GM18507 (cell line): Measurements from ENCODE around the gene PLA2G4A.

Experiments used
- DNase-seq: peaks from one replicate; pipeline ENCODE4 v3.0.0; 2011; ENCODE audit warnings: low read depth; ENCODE audit not compliant: insufficient read length; ENCODE audit errors: extremely low spot score
- FAIRE-seq: peaks from 2 replicates; lab custom pipeline; 2011; peaks lifted over from hg19 to GRCh38; lab: Jason Lieb, UNC

PLA2G4A gene

DNA sequence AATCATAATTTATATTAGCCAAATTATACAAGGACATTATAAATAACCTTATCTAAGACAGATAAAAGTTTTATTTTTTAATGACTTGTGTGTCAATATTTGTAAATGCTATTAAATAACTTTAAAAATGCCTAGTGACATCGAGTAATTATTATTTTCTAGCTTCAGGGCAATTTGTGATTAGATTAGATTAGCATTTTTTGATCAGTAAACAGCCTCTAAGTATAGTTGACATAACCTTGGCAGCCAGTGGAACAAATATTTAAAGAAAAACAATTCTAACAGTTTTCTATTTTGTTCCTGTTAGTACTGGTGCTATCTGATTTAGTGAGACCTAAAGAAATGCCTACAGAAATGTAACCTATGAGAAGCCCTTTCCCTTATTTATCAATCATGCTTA, 169.1 kb downstream of the PLA2G4A start:
- no peak for DNase-seq
- FAIRE-seq: no peak

DNA sequence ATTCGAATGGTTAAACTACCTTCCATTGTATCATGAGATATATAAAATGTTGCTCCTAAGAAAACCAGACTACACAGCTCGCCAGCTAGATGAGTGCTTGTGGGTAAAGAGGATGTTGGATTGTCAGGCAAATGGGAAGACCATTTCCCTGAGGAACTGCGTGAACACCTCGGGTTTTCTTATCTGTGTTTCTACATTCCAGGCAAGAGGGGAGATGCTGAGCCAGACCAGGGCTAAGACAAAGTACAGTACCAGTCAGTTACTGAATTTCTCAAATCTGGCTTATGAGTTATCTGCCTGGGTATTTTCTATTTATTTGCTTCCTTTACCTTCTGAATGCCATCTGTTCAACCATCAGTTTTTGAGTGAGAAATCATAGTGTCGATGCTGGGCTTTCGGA, 170.8 kb downstream of the PLA2G4A start:
- DNase-seq: no peak

DNA sequence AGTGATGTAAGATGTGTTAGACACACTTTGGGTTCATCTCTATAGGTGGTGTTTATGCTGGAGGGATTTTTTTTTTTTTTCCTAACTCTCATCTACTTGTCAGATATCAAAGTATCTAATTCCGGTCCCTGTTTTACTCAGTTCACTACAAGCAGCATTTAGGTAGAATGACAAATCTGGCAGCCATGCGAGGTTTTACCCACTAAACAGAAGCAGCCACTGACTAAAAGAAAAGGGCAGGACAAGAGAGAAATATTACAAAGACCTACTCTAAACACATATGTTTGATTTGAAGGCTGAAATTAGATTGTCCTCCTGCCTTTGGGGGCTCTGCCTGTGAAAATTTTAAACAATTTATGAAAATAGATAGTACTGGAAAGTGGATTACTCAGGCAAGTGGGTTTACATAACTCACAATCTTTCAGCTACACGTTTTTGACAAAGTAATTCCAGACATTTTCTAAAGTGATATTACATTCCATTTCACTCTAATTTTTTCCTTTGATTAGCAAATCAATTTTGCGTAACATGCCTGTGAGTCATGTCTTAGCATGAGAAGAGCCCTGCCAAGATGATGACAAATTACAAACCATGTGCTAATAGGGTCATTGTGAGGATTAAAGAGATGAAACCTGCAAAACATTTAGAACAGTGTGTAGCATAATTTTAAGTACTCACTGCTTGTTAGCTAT, 172.6 kb downstream of the PLA2G4A start:
- DNase-seq (no peak), FAIRE-seq (no peak)

More for the DNA sequence above, 170.8 kb downstream of the PLA2G4A start:
- no peak for FAIRE-seq

DNA sequence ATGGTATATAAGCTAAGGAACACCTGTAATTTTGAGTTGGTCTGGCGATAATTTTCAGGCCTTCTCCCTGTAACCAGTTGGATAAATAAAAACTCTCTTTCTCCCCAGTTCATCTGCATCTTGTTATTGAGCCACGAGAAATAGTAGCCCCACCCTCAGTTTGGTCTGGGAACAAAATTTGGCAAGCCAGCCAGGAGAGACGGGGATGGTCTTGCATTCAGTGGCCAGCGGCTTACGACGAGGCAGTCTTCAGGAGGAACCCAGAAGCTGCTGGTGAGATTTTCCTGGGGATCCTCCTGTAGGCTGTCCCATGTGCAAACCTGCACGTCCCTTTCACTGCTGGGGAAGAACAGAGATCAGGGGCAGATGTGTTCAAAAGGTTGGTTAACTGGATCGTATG, 174.6 kb downstream of the PLA2G4A start:
- no peak for FAIRE-seq

DNA sequence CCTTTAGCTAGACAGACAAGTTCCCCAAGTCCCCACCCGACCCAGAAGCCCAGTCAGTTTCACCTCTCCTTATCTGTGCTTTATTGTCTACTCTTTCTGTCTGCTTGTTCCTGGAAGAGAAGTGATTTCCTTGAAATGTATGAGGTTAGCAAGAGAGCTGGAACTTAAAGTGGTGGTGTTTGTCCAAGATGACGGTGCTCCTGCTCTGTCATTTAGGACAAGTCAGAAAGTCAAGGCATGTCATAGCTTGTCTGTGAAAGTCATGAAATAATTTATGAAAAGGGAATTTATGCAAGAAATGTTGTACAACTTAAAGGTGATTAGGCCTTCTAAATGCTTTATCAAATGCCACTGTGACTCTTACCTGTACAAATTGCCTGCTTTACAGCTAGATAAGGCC, 178.1 kb downstream of the PLA2G4A start:
- no peak for FAIRE-seq

More for the DNA sequence above, 174.6 kb downstream of the PLA2G4A start:
- no peak for DNase-seq

DNA sequence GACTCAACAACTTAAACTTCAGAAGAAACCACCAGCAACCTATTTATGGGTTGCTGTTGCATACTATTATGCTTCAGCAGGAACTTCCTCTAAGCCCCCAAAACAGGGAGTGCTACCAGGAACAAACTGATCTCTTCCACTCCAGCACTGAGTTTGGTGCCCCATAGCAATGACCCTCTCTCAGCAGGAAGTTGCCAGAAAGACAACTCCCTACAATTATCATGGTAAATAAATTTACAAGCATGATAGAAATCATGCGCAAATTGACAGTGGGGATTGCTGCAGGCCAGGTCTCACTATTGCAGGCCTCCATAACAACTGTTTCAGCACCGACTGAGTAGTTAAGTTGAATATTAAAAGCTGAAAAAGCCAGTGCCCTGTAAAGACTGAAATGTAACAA, 180.6 kb downstream of the PLA2G4A start:
- DNase-seq: no peak

More for the DNA sequence above, 178.1 kb downstream of the PLA2G4A start:
- no peak for DNase-seq

DNA sequence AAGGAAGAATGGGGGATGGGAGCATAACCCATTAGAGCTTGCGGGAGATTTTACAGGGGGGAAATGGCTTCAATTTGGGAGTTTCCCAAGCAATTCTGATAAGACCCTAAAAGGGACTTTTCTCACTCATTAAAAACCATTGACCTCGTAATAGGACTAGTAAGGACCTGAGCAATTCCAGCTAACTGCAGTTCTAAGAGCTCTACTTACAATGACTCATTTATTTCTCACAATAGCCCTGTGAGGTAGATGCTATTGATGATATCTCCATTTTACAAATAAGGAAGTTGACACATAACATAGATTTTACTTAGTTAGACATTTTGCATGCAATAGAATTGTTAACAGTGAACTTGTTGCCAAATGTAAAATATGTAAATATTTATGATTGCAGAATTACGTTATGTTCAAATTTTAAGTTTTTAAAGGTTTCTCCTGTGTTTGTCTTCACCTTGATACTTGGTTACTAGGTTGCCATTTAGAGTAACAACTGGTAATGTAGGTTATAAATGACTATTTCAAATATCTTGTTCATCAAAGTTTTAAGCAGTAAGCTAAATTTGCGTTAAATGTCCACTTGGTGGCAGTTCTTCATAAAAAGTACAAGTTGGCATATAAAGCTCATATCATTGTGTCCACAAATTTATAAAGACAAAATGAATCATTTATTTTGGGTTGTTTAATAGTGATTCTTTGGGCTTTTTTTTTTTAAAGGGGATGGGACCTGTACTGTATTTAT, 182.0 kb downstream of the PLA2G4A start:
- FAIRE-seq: no peak

More for the DNA sequence above, 180.6 kb downstream of the PLA2G4A start:
- FAIRE-seq: no peak

DNA sequence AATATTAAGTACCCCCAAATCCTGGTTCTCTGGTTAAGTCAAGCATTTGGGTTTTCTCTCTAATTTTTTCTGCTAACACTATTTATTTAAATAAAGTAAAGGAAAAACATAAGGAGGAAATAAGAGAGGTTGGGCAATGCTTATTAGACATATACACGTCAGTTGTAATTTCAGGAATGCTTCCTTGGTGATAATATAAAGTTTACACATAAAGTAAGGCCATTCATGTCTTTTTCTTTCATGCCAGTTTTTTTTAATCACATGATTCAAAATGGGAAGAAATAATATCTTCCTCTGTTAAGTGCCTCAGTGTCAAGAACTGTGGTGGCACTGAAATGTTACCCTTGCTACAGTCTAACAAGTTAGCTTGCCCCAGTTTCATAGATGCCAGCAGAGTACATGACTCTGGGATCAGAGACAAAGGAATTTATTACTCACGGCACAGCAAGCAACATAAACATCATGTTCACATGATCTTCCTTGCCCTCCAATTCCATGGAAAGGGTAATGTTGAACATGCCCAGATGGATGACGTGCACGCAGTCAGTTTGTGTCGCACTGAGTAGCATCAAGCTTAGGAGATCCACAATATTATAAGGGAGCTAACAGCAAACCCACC, 184.9 kb downstream of the PLA2G4A start:
- FAIRE-seq (no peak), DNase-seq (no peak)

More for the DNA sequence above, 182.0 kb downstream of the PLA2G4A start:
- no peak for DNase-seq

DNA sequence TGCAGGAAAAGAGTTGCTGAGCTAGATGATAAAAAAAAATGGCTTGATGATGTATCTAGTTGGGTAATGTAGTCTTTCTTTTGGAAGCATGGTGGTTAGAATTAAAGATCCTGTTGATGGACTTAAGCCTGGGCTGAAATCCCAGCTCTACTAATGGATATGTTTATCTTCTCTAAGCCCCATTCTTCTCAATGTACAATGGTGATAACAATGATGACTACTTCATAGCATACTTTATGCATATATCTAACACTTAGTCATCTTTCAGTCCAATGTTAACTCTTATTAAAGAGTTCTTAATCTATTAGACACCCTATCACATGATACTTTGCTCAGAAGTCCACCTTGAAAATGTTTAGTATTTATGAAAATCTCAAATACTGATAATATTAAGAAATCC, 189.5 kb downstream of the PLA2G4A start:
- FAIRE-seq (no peak), DNase-seq (no peak)

DNA sequence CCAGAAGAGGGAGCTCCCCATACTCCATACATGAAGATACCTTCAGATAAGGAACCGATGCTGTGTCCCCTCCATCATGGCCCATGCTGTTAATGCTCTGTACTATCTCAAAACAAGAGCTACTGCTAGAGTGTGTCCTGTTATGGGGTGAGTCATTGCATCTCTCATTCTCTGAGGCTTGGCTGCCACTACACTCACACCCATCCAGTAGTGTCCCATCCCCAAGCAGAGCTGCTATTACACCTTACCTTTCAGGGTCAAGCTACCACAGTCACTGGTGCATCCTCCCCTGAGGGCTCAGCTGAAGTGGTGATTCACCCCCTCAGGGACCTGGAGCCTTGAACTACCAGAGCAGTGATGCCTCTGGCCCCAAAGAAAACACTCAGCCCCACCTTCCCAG, 198.5 kb downstream of the PLA2G4A start:
- DNase-seq (no peak), FAIRE-seq (no peak)

DNA sequence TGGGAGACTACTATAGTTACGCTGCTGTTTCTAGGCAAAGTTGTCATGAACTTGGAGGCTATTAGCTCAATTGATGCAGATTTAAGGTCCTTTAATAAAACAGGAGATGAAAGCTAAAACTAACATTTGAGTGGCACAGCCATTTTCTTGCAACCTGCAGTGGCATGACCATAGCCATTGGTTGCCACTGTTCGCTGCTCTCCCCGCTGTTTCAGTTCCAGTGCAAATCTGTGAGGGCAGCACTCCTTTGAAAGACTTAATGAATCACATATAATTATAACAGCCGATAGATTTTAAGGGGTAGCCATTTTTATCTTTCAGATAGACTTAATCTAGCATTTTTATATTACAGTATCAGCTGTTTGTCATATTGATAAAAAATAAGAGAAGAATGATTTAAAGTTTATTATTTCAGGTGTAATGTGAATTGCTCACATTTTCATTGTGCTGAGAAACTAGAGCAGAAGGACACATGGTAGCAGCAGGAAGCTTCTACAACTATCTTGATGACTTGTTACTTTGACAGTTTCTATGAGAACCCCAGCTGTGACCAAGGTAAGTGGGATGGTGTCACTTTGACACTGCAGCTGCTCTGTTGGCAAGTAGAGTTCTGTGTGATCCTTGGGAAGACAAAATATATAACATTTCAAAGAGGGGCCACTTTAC, 203.7 kb downstream of the PLA2G4A start:
- FAIRE-seq: no peak
- no peak for DNase-seq

DNA sequence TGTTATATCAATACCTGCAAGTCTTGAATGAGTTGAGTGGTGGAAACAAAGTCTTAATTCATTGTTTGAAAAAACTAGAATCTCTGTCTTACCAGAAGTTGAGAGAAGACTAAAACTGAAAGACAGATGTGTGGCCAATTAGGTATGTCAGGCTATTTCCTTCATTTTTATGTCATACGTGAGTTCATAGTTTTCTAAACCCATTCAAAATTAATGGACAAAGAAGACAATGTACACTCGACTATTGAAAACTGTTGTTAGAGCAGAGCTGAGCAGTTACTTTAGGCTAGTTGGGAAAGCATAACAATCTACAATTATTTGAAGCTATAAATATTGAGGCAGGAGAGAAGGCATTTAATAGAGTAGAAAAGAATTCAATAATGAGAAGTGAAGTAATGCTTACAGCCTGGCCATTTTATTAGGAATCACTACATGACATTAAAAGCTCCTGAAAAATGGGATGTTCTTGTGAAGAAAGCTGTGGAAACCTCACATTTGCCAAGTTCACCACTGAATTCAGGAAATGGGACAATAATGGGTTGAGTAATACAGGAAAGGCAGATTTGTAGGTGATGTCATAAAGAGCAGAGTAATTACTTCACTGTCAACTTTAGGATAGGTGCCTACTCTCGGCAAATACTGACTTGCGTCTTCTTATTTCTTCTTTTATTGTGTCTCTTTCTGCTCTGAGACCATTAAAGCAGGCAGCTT, 204.4 kb downstream of the PLA2G4A start:
- DNase-seq (no peak), FAIRE-seq (no peak)

DNA sequence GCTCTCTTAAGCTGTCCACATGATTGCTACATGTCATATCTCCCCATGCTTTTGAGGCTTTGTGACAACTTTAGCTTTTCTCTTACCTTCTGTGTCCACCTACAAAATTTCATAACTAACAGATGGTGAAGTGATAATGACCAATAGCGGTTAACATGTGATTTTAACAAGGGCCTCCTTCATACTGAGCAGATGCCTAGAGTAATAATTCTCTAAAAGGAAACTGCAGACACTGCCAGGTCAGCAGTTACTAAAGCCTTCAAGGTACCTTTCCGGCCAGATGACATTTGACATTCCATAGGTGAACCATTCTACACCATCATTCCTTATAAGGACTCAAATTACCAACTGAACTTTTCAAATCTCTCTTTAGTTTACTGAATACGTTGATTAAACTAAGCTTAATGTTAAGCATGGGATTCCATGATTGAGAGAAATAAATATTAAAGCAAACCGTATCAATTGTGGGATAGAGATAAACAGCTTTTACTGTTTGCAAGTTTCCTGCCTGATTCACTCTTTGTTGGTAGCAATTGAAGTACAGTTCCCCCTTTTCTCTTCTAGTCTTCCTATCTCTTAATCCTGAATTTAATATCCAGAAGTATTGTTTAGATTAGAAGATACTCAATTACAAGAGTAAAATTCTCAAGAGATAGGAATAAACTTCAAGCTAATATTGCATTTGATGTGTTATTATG, 205.1 kb downstream of the PLA2G4A start:
- FAIRE-seq (no peak), DNase-seq (no peak)

DNA sequence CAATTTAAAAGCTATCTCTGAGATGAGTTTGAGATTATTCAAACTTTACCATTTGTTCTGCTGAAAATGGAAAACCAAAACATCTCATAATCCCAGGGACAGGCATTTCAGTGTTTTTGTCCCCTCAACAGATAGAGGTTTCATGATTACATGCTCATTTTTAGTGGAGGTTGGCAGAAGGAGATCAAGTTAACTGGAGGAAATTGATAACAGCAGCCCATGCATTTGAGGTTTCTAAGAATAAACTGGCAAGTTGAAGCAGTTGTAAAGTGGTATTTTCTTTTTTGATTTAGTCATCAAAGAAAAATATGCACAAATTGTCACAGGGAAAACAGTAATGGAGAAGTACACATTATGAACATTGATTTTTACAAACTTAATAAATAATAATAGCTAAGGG, 205.8 kb downstream of the PLA2G4A start:
- no peak for DNase-seq
- FAIRE-seq: no peak

DNA sequence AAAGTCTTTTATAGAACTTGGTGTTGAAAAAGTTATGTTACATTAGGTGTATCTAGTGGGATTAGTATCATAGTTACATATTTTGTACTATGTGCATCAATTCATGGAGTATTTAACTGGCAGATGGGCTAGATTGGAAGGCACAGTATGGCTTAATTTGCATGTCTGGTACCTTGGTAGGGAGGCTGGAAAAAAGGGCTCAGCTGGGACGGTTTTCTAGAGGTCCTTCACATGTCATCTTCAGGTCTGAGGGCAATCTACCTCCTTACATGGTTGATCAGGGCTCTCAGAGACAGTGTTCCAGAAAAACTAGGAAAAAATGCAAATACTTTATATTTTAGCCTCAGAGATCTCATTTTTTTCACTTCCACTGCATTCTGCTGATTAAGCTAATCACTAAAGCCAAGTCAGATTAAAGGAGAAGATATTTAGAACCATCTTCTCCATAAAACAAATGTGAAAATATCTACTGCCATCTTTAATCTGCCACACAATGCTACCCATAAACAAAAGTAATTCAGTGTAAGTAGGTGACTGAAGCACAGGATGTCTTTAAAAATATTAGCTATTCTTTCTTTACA, 209.3 kb downstream of the PLA2G4A start:
- no peak for DNase-seq
- FAIRE-seq: no peak
